Neutrophil (primary cell): ENCODE data around the gene SPPL2C.

Experiments used
- H3K27ac ChIP-seq: fragments of 200-600 bp; sonication (generic); 2 replicates; pipeline ENCODE4 v1.5.1; 2016; ENCODE audit warnings: mild to moderate bottlenecking, moderate library complexity
- H3K27me3 ChIP-seq: fragments of 200-600 bp; sonication (generic); 2 replicates; pipeline ENCODE4 v1.6.0; 2016; ENCODE audit warnings: mild to moderate bottlenecking
- H3K36me3 ChIP-seq: fragments of 200-600 bp; sonication (generic); 2 replicates; pipeline ENCODE4 v1.5.1; 2017
- H3K4me1 ChIP-seq, 2 experiments: fragments of 200-600 bp in 1 of 2; sonication (generic) in 1 of 2; 1 replicate in 1 of 2; 2 replicates in 1 of 2; pipeline versions ENCODE4 v1.5.1 to v1.6.1; 2013 to 2016; ENCODE audit warnings: low read depth in 1 of 2, low read length in 1 of 2, mild to moderate bottlenecking in 1 of 2, moderate library complexity in 1 of 2; ENCODE audit not compliant: control insufficient read depth in 1 of 2, insufficient read depth in 1 of 2
- H3K4me3 ChIP-seq, 2 experiments: fragments of 200-600 bp in 1 of 2; sonication (generic) in 1 of 2; 1 replicate in 1 of 2; 2 replicates in 1 of 2; pipeline ENCODE4 v1.5.1; 2013 to 2016; ENCODE audit warnings: low read depth in 1 of 2, low read length in 1 of 2, mild to moderate bottlenecking in 1 of 2, moderate library complexity in 1 of 2
- H3K9me3 ChIP-seq: fragments of 200-600 bp; sonication (generic); 2 replicates; pipeline ENCODE4 v1.5.1; 2016
- CTCF ChIP-seq: fragments of 200-600 bp; sonication (generic); IDR thresholded peaks from 2 replicates; pipeline ENCODE4 v1.5.1; 2016; ENCODE audit warnings: antibody characterized with exemption

The SPPL2C gene

GRCh38 chr17:45847101-45847500, 2.4 kb downstream of the SPPL2C start:
- Histone ChIP-seq H3K4me1 (no peaks in the 10 kb centered on the region), H3K27me3 (peaks cover 22% of the 10 kb centered on the region), H3K36me3 (no peaks in the 10 kb centered on the region), H3K9me3 (no peaks in the 10 kb centered on the region), H3K27ac (no peak overlapping the region), H3K4me3 (no peak overlapping the region)
- TF ChIP-seq CTCF = no peak

- TF ChIP-seq CTCF = no peak
- Histone ChIP-seq H3K36me3 (no peaks in the 10 kb centered on the region), H3K27ac (no peak overlapping the region), H3K4me1 (no peaks in the 10 kb centered on the region), H3K27me3 (peaks cover 29% of the 10 kb centered on the region), H3K4me3 (no peak overlapping the region), H3K9me3 (no peaks in the 10 kb centered on the region)
Measured at GRCh38 chr17:45847747-45848146, 3.1 kb downstream of the SPPL2C start.

- no peaks in the 10 kb centered on the region for H3K9me3 ChIP-seq
- TF ChIP-seq CTCF = no peak
- H3K4me3 ChIP-seq = no peak overlapping the region
- H3K4me1 ChIP-seq = no peaks in the 10 kb centered on the region
- no peak overlapping the region for H3K27ac ChIP-seq
- peaks cover 33% of the 10 kb centered on the region for H3K27me3 ChIP-seq
- no peaks in the 10 kb centered on the region for H3K36me3 ChIP-seq
Measured at GRCh38 chr17:45848405-45848804, 3.7 kb downstream of the SPPL2C start.

- Histone ChIP-seq H3K27me3 (peaks cover 36% of the 10 kb centered on the region), H3K9me3 (no peaks in the 10 kb centered on the region), H3K4me1 (no peaks in the 10 kb centered on the region), H3K27ac (no peak overlapping the region), H3K4me3 (no peak overlapping the region), H3K36me3 (no peaks in the 10 kb centered on the region)
- TF ChIP-seq CTCF = no peak
Measured at GRCh38 chr17:45848868-45849535, 4.3 kb downstream of the SPPL2C start.

GRCh38 chr17:45849536-45849990, 4.9 kb downstream of the SPPL2C start:
- no peak for TF ChIP-seq CTCF
- no peak overlapping the region for H3K4me3 ChIP-seq
- no peak overlapping the region for H3K27ac ChIP-seq
- H3K27me3 ChIP-seq = peaks cover 36% of the 10 kb centered on the region
- H3K4me1 ChIP-seq = no peaks in the 10 kb centered on the region
- H3K9me3 ChIP-seq = no peaks in the 10 kb centered on the region
- no peaks in the 10 kb centered on the region for H3K36me3 ChIP-seq
